HG03135 (cell line): ENCODE measurements around the gene ELAVL4.

Source experiments
- ATAC-seq: cut with Tn5 transposase; IDR thresholded peaks from one replicate; pipeline ENCODE4 v1.9.1; 2021; ENCODE audit warnings: mild to moderate bottlenecking, moderate library complexity; ENCODE audit not compliant: unreplicated experiment

ELAVL4 gene

DNA sequence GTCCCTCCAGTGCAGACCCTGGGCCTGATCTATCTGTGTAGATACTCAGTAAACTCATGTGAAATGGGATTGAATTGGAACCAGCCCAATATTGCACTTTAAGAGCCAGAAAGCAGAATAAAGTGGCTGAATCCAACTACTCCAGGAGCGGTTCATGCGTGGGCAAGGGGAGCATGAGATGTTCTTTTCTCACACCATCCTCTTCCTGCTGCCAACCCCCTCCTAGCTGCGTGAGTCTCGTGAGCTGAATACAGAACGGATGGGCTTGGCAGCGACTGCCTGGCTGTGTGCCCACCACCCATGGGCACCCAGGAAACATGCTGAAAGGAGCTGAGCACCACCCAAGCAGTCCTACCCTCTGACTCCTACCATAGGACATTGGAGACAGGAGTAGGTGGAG, 128.3 kb downstream of the ELAVL4 start:
- no peak for ATAC-seq

DNA sequence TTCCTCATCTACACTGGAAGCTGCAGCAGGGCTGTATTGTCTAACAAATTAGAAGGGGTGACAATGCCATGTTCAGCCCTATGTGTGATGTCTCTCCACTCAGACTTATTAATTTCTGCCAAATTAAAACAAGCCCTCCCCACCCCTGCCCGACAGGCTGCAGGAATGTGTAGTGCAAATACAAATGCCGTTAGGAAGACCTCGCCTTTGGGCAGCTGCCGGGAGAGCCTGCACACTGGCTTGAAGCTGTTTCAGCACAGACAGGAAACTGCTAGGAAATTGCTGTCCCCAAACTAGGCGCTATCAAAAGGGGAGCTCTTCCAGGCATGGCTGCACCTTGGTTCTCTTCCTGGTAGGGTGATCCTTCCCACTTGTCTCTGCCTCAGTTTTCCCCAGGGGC, 135.2 kb downstream of the ELAVL4 start:
- no peak for ATAC-seq

DNA sequence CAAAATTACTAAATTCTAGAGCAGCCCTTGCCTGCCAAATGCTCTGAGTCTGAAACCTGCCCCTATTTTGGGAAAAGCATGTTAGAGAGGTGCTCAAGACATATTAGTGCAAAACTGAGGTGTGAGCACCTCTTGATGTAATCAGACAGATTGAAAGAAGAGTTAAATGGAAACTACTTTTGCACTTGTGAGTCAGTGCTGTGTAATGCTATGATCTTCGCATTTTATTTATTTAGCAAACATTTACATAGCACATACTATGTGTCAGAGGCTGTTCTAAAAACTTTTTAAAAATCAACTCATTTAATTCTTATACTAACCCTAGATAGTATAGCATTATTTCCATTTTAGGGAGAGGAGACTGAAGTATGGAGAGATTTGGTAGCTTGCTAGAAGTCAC, 138.1 kb downstream of the ELAVL4 start:
- no peak for ATAC-seq

DNA sequence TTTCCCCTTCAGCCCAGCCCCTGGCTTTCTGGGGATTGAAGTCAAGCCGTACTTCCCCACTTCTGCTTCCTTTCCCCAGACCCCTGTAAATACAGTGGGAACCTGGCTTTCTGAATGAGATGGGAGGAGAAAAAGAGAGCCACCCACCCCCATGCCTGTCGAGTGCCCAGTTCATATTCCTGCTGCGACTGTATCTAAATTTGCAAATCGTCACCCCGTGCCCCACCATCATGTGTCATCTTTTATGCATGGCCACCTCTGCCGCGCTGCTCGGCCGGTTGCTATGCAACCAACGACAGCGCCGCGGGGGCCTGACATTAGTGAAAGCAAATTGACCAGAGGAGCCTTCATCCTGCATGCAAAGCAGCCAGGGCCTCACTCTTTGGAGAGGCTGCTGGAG, 143.0 kb downstream of the ELAVL4 start:
- ATAC-seq, result peak; percentile 87

DNA sequence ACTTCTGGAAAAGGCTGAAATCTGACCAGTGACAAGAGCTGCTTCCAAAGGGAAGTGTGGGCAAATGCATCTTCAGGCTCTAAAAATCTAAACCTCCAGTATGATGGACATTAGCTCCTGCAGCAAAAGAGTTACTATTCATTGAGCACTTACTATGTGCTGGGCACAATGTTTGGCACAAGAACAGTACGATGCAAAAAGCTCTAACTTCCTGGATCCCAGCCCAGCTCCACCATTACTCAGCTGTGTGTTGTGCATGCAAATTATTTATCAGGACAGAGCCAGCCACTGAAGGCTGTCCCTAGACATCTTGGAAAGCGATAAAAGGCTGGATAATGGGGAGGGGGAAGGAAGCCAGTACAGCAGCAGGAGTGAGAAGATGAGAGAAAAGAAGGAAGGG, 143.5 kb downstream of the ELAVL4 start:
- no peak for ATAC-seq
